ENCODE results near the gene CYB5R3. TPM values are rescaled to one million over a fixed set of nuclear protein-coding genes. Genes with fewer than 3 reads are reported as not detected.

CYB5R3 gene
- total and polyA plus RNA-seq, 10 donors: 37.3 to 134 (median 78.1) TPM

- Histone ChIP-seq H3K36me3 (peaks cover 3 to 86% (median 74%) of the 10 kb centered on the region in 6 donors), H3K4me3 (no peak overlapping the region), H3K9me3 (no peaks in the 10 kb centered on the region), H3K27me3 (replicated peaks in 1 of 7) (no peaks in the 10 kb centered on the region), H3K27ac (no peak overlapping the region), H3K4me1 (peaks cover 0 to 37% (median 18%) of the 10 kb centered on the region in 6 donors)
- DNase-seq: no peak
- intact Hi-C loops (cut with DNase I; ENCODE audit: low total_unique reads): no loop called here
- WGBS, 5 donors: 86 to 93% (median 88%) methylated on average over 15 of the region's 15 CpGs
- TF ChIP-seq POLR2A (IDR thresholded peaks at IDR 0.05): no peak
- no peak for TF ChIP-seq CTCF (IDR thresholded peaks at IDR 0.05 in 8 of 11, conservative IDR thresholded peaks at IDR 0.05 in 3 of 11)
- no peak for TF ChIP-seq POLR2AphosphoS5 (IDR thresholded peaks at IDR 0.05)
These were observed 23.8 kb downstream of the CYB5R3 start for GRCh38 chr22:42625416-42625815.

- Histone ChIP-seq H3K27ac (peak overlapping the region in 2 of 8 donors; percentile 66 to 72), H3K4me3 (no peak overlapping the region), H3K36me3 (peaks cover 0 to 86% (median 75%) of the 10 kb centered on the region in 6 donors), H3K9me3 (no peaks in the 10 kb centered on the region), H3K4me1 (peaks cover 0 to 37% (median 18%) of the 10 kb centered on the region in 6 donors), H3K27me3 (replicated peaks in 1 of 7) (no peaks in the 10 kb centered on the region)
- no peak for DNase-seq
- intact Hi-C loops (cut with DNase I; ENCODE audit: low total_unique reads): no loop called here
- TF ChIP-seq POLR2AphosphoS5 (IDR thresholded peaks at IDR 0.05): no peak
- TF ChIP-seq POLR2A (IDR thresholded peaks at IDR 0.05): no peak
- TF ChIP-seq CTCF (IDR thresholded peaks at IDR 0.05 in 8 of 11, conservative IDR thresholded peaks at IDR 0.05 in 3 of 11): no peak
- WGBS, 5 donors: 80 to 93% (median 87%) methylated on average over 9 to 12 of the region's 12 CpGs
These were observed 24.6 kb downstream of the CYB5R3 start for GRCh38 chr22:42624551-42625106.

GRCh38 chr22:42623756-42624441 is 25.3 kb downstream of the CYB5R3 start:
- Histone ChIP-seq H3K27ac (peak overlapping the region in 3 of 8 donors; percentile 33 to 72 (median 66)), H3K4me3 (peak overlapping the region in 1 of 8 donors; percentile 17), H3K9me3 (no peaks in the 10 kb centered on the region), H3K27me3 (replicated peaks in 1 of 7) (no peaks in the 10 kb centered on the region), H3K36me3 (peaks cover 0 to 86% (median 75%) of the 10 kb centered on the region in 6 donors), H3K4me1 (peaks cover 0 to 37% (median 18%) of the 10 kb centered on the region in 6 donors)
- no peak for DNase-seq
- 67 to 85% (median 77%) methylated on average over 27 to 29 of the region's 29 CpGs for WGBS, 5 donors
- no peak for TF ChIP-seq CTCF (IDR thresholded peaks at IDR 0.05 in 8 of 11, conservative IDR thresholded peaks at IDR 0.05 in 3 of 11)
- peak in 1 of 3 donors; percentile 2 for TF ChIP-seq POLR2AphosphoS5 (IDR thresholded peaks at IDR 0.05)
- intact Hi-C loops (cut with DNase I; ENCODE audit: low total_unique reads): no loop called here

GRCh38 chr22:42623301-42623751 is 25.9 kb downstream of the CYB5R3 start:
- Histone ChIP-seq H3K4me3 (peak overlapping the region in 1 of 8 donors; percentile 17), H3K27me3 (replicated peaks in 1 of 7) (no peaks in the 10 kb centered on the region), H3K27ac (peak overlapping the region in 5 of 8 donors; percentile 17 to 72 (median 47)), H3K4me1 (peaks cover 0 to 37% (median 18%) of the 10 kb centered on the region in 6 donors), H3K9me3 (no peaks in the 10 kb centered on the region), H3K36me3 (peaks cover 0 to 83% (median 71%) of the 10 kb centered on the region in 6 donors)
- TF ChIP-seq POLR2A (IDR thresholded peaks at IDR 0.05) (no peak), POLR2AphosphoS5 (IDR thresholded peaks at IDR 0.05) (peak; percentile 29 to 61 (median 61))
- intact Hi-C loops (cut with DNase I; ENCODE audit: low total_unique reads): no loop called here
- WGBS, 5 donors: 39 to 80% (median 67%) methylated on average over 4 to 18 of the region's 18 CpGs
- peak; percentile 84 for DNase-seq
